Epithelial cell of esophagus (primary cell): ENCODE results near the gene SLC2A2.

Experiments used
- DNase-seq: peaks from one replicate; pipeline ENCODE4 v3.0.0; 2010; ENCODE audit warnings: low read depth
- H3K4me3 ChIP-seq: 2 replicates; pipeline ENCODE4 v1.5.1; 2011; ENCODE audit warnings: mild to moderate bottlenecking, low read length, control low read depth
- CTCF ChIP-seq: IDR thresholded peaks from 2 replicates; pipeline ENCODE4 v1.5.1; 2011; ENCODE audit warnings: low read depth, mild to moderate bottlenecking, low read length, control low read depth, inconsistent platforms; ENCODE audit not compliant: insufficient read depth; ENCODE audit errors: missing control alignments

The SLC2A2 gene

GRCh38 chr3:170961616-170962400 is 64.7 kb downstream of the SLC2A2 start:
- no peak overlapping the region for H3K4me3 ChIP-seq
- peak; percentile 57 for TF ChIP-seq CTCF
- peak; percentile 49 for DNase-seq

- DNase-seq, result no peak
- no peak for TF ChIP-seq CTCF
- no peak overlapping the region for H3K4me3 ChIP-seq
Observed at GRCh38 chr3:170959457-170959856, 67.1 kb downstream of the SLC2A2 start.

- DNase-seq, result no peak
- TF ChIP-seq CTCF, result no peak
- H3K4me3 ChIP-seq, result no peak overlapping the region
Observed at GRCh38 chr3:170956647-170957046, 69.9 kb downstream of the SLC2A2 start.

GRCh38 chr3:170953736-170954135 is 72.8 kb downstream of the SLC2A2 start:
- H3K4me3 ChIP-seq, result no peak overlapping the region
- no peak for TF ChIP-seq CTCF
- DNase-seq, result no peak

GRCh38 chr3:170953229-170953628 is 73.3 kb downstream of the SLC2A2 start:
- no peak overlapping the region for H3K4me3 ChIP-seq
- DNase-seq, result no peak
- no peak for TF ChIP-seq CTCF

GRCh38 chr3:170949211-170949610 is 77.3 kb downstream of the SLC2A2 start:
- no peak overlapping the region for H3K4me3 ChIP-seq
- no peak for TF ChIP-seq CTCF

More at GRCh38 chr3:170949211-170949610, 77.3 kb downstream of the SLC2A2 start:
- no peak for DNase-seq
